Activated T-cell treated with anti-CD3 and anti-CD28 coated beads for 1 hour (primary cell): ENCODE data around the gene IQGAP3.

Source experiments
- DNase-seq: peaks from one replicate; pipeline ENCODE4 v3.0.0-alpha.2; 2020; ENCODE audit warnings: low read depth

The IQGAP3 gene

DNA sequence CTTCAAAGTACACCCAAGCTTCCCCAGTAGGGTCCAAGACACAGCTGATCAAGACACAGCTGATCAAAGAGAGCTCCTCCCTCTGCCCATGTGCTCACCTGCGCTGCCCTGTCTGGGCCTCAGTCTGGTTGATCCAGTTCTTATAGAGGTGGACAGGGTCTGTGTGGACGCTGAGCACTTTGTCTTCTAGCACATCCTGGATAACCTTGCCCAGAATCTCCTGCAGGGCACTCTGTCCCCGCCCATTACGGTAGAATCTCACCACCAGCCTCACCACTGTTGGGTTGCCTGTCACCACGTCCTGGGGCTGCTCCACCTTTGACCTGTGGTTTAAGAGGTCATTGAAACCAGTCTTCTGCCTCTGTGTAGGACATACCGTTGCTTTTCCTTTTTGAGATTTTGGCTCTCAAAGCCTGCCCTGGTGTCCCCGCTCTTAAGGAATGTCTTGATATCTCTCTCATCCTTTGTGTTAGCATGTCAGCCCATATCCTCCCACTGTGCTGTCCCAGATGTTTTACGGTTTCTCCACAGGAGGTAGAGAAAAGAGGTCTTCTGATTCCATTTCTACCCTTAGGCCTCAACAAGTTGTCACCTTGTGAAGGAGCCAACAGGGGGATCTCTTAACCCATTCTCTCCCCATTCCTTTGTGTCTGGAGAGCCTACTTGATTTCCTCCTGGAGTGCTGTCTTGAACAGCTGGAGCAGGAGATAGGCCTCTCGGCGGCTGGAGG is 33.5 kb downstream of the IQGAP3 start:
- DNase-seq: no peak

- no peak for DNase-seq
Observed at GRCh38 chr1:156537027-156537426, 35.3 kb downstream of the IQGAP3 start.

- DNase-seq: no peak
Observed at GRCh38 chr1:156534424-156535060, 37.8 kb downstream of the IQGAP3 start.

DNA sequence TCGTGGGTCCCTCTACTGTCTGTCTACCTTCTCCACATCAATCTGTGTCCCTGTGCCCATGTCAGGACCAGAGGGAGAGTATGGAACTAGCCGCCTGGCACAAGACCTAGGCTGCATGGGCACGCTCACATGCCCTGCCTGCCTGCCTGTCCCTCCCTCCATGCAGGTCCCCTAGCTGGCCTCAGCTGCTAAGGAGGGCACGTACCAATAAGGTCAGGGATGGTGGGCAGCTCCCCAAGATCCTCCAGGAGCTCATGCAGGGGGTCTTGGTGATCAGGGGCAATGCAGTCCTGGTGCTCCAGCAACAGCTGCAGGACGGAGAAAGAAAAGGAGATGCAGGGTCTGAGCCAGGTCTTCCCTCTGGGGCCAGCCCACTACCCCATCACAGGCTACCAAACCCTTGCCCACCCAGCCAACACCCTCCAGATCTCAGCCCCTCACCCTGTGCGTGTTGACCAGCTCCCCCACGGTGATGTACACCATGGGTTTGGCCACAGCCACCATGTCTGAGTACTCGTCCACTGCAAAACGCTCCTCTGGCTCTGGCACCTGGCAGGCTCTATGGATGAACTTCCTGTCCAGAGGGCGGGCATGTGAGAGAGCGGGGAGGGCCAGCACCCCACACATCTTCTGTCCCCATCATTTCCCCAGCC is 38.7 kb downstream of the IQGAP3 start:
- DNase-seq: no peak

DNA sequence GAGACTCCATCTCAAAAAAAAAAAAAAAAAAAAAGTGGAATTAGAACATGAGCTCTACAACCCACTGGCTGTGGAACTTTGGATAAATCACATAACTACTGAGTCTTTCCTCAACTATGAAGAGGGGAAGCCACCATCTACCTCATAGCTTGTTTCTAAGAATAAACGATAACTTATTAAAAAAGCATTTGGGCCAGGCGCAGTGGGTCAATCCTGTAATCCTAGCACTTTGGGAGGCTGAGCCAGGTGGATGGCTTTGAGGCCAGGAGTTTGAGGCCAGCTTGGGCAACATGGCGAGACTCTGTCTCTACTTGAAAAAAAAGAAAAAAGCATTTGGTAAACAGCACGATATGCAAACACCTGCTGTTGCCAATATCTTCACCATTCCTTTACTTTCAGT is 40.0 kb downstream of the IQGAP3 start:
- no peak for DNase-seq

DNA sequence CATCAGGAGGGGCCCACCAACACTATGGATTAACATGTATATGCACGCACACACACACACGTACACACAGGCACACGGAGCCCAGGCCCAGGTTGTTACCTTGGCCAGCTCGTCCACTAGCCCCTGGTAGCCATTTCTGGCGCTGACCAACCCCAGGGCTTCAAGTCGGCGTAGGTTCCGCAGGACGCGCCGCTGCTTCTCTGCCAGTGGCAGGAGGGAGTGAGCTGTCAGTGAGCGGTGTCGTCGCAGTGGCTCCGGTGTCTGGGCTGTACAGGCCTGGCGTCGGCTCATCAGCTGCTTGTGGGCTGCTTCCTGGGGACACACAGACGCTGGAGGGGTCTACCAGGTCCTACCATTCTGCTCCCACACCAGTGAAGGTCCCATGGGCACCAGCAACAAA is 42.4 kb downstream of the IQGAP3 start:
- no peak for DNase-seq

DNA sequence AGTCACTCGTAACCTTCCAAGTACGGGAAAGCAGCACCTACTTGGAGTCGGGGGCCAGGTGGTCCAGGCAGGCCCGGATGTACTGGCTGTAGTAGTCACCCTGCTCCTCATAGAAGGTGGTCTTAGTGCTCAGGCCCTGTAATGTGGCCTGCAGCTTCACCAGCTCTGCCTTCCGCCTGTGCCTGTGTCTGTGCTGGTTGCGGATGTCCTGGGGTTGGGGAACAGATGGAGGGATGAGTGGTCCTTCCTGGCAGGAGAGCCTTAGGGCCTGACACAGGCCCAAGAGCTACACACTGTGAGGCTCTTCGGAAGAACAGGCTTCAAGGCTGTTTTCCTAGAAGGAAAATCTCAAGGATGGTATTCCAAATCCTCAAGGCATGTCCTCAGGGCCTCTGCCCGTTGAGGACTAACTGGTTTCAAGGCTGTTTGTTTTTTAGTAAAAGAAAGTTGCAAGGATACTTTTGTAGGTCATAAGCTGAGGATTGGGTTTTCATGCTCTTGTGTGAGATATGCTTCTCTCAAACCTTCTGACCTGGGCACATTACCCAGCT is 43.4 kb downstream of the IQGAP3 start:
- DNase-seq: no peak

DNA sequence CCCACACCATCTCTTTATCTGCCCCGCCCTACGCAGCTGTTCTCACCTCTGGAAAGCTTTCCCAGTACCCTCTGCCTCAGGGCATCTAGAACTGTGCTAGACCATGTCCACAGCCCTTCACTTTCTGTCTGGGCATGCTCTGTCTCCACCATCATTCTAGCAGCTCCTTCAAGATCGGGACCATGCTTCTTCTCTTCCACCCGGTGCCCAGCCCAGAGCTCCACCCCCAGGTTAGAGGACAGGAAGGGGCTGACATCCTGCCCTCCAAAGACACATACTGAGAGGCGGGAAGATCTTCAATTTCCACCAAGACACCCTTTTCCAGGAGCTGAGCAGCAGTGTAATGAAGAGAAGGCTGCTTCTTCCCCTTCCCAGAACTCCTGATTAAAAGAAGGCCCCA is 44.1 kb downstream of the IQGAP3 start:
- no peak for DNase-seq

- DNase-seq: no peak
Observed at GRCh38 chr1:156527584-156527983, 44.8 kb downstream of the IQGAP3 start.

- DNase-seq: no peak
Observed at GRCh38 chr1:156525856-156526489, 46.4 kb downstream of the IQGAP3 start.

GRCh38 chr1:156525071-156525501 is 47.3 kb downstream of the IQGAP3 start:
- DNase-seq: no peak

DNA sequence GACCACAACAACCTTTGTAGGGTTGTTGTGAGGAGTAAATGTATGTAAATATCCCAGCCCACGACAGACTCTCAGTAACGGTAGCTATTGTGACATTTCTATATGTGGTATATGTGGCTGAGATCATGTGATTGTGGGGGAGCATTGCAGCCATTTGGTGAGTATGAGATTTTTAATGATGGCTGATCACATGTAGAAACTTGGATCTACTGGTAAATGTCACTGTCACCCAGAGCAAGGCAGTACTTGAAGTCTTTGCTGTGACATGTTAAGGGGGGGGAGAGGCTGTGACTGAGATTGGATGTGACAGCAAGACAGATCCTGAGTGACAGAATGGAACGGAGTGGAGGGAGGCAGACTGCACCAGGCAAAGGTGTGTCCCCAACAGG is 47.9 kb downstream of the IQGAP3 start:
- DNase-seq: no peak

GRCh38 chr1:156523801-156524480 is 48.4 kb downstream of the IQGAP3 start:
- no peak for DNase-seq

DNA sequence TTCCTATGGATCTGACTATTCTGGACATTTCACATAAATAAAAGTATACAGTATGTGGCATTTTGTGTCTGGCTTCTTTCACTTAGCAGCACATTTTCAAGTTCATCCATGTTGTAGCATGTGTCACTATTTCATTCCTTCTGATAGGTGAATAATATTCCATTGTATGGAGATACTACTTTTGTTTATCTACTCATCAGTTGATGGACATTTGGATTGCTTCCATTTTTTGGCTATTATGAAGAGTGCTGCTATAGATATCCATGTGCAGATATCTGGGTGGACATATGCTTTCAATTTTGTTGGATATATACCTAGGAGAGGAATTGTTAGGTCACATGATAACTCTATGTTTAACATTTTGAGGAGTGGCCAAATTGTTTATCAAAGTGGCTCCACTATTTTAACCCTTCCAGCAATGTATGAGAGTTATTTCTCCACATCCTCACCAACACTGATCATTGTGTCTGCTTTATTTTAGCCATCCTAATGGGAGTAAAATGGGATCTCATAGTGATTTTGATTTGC is 49.9 kb downstream of the IQGAP3 start:
- no peak for DNase-seq

DNA sequence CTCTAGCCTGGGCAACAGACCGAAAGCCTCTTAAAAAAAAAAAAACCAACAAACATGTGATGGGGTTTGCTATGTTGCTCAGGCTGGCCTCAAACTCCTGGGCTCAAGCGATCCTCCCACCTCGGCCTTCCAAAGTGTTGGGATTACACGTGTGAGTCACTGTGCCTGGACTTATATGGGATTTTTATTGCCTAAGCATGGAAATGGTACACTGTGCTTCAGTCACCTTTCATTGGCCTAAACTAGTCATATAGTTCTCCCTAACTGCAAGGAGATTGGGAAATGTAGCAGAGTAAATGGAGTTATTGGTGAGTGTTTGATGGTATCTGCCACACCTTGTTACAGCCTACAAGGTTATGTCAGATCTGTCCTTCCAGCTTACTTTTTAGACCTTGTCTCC is 54.6 kb downstream of the IQGAP3 start:
- DNase-seq: no peak

DNA sequence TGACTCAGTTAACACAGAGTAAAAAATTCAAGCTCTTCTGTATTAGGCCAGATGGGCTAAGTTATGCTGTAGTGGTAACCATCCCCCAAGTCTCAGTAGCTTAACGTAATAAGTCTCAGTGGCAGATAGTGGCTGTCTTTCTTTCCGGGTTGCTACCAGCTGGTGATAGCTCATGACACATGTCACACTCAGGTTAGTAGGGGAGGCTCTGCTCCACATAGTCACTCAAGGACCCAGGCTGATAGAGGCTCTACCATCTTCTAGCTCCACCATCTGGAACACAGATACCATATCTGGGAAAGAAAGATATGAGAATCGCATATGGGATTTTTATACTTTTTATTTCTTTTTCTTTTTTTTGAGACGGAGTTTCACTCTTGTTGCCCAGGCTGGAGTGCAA is 55.5 kb downstream of the IQGAP3 start:
- no peak for DNase-seq

DNA sequence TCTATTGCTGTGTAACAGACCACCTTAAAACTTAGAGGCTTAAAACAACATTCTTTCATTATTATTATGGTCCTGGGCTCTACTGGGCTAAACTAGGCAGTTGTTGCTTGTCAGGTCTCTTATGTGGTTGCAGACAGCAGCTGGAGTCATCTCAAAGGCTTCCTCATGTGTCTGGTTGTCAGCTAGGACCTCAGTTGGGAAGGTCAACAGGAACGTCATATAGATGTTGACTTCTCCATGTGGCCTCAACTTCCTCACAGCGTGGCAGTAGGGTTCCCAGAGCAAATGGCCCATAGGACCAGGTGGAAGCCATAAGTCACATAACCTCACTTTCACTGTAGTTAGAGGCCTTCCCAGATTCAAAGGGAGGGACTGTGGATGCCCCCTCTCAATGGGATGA is 56.4 kb downstream of the IQGAP3 start:
- no peak for DNase-seq

DNA sequence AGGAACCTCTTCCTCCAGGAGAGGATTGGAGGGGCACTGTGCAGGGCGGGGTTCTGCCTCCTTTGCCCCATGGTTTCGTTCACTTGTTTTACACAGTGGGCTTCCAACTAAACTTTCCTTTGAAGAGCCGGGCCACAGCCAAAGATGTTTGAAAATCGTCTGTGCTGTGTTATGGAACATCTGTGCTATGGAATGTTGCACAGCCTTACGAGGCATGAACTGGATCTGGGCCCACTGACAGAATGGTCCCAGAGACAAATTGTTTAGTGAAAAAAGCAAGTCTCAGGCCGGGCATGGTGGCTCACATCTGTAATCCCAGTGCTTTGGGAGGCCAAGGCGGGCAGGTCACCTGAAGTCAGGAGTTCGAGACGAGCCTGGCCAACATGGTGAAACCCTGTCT is 59.2 kb downstream of the IQGAP3 start:
- DNase-seq: no peak

GRCh38 chr1:156511644-156512043 is 60.7 kb downstream of the IQGAP3 start:
- no peak for DNase-seq

DNA sequence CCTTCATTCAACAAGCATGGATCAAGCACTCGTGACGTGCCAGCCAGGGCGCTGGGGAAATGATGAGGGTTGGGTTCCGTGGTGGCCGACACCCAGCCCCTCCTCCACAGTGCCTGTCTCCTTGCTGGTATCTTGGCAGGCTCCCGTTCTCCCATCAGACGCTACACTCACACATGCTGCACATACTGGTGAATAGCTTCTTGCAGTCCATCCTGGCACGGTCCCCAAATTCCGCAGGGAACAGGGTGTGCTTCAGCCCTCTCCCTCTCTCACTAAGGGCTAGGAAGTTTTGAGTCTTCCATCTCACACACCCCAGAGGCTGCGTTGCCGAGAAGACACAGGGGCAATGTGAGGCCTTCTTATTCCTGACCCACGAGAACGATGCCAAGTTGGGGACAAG is 61.7 kb downstream of the IQGAP3 start:
- no peak for DNase-seq

DNA sequence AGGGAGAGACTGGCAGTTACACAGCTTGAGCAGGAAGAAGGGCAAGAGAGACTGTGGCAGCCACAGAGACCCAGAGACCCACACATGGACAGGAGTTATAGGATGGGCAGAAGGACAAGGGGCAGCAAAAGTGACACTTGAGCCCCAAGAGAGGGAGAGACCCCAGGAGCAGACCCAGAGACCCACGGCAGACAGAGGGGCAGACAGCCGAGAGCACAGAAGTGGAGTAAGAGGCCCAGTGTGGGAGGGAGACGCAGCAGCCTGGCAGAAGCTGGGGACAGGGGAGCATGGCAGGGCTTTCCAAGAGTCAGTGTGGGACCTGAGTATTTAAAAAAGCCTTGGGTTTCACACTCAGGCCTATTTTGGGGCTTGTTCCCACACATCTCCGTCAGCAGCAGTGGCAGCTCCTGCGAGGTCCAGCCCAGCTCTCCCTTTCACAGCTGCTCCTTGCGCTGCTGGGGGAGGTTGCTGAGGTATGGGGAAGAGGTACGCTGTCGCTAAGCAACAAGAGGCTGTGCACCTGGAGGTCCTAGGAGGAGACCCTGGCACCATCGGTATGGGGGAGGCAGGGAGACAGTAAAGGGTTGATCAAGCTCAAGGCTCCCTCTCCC is 62.8 kb downstream of the IQGAP3 start:
- DNase-seq: no peak

- no peak for DNase-seq
Observed at GRCh38 chr1:156508955-156509234, 63.5 kb downstream of the IQGAP3 start.
